Ovary (tissue), 9 donors: Measurements from ENCODE around the gene SMARCA4. TPM values are rescaled to one million over a fixed set of nuclear protein-coding genes. Genes with fewer than 3 reads are reported as not detected.

Experiments
- polyA plus RNA-seq, 2 donors: library from polyadenylated mRNA; stranded (reverse); fragments of 200-250 nt in 1 of 2; fragments of 350-450 nt in 1 of 2; fragmentation: Illumina TruSeq in 1 of 2; extraction: RNeasy Lipid Tissue Mini Kit (QIAGEN cat#74804) in 1 of 2; gene quantifications; one replicate each; pipeline ENCODE4 v1.2.3, GENCODE V29; 2013 to 2014
- small RNA-seq: library from RNA; depleted of rRNA; stranded (forward); fragments of <200 nt; gene quantifications from one replicate; pipeline ENCODE3, GENCODE V24; 2016
- total RNA-seq, 7 donors: library from RNA; depleted of rRNA in 2 of 7; stranded (reverse); fragments of >200 nt in 2 of 7; fragmentation: NEBNext Ultra II Directional in 3 of 7; extraction: Animal tissue kit (Norgen Biotek cat#: 25700) in 3 of 7; gene quantifications; one replicate each; pipeline versions ENCODE4 v1.1.0 to v1.2.4, GENCODE V29; 2016 to 2023
- donor health status: DM: no; HTN: no; CAD: no; lungs with moderate emphysema.
- donor health status: DM: no; HTN: no; CAD: no.
- donor health status: Bipolar disorder and iron deficiency.
- donor health status: DM: yes; HTN: yes; CAD: no.
- donor health status: DM: no; HTN: no; CAD: no.
- donor health status: DM: yes; HTN: yes; CAD: no.

SMARCA4 gene
- total and polyA plus RNA-seq, 9 donors, result 32.1 to 96.7 (median 68.3) TPM

Small RNA genes lying within 50 kb of the gene (small RNA-seq; reads per million reads assigned to genes)
- gene RF02271, result not detected
- not detected for gene RN7SL192P

Other genes starting within 250 kb of the SMARCA4 start
- 100 to 1,000 TPM in 3 of 7 donors, 10 to 100 TPM in 4; 51.1 to 121 (median 87.5) TPM for gene DNM2, start 243.0 kb upstream of the SMARCA4 start, total RNA-seq
- gene DNM2, start 243.0 kb upstream of the SMARCA4 start, polyA plus RNA-seq, result 10 to 100 TPM; 53.7 to 68.6 TPM
- 10 to 100 TPM; 24.5 to 53.8 (median 29.1) TPM for gene TMED1, start 124.8 kb upstream of the SMARCA4 start, total RNA-seq
- gene TMED1, start 124.8 kb upstream of the SMARCA4 start, polyA plus RNA-seq, result 10 to 100 TPM in 1 of 2 donors, 1 to 10 TPM in 1; 9.3 to 49.6 TPM
- gene C19orf38, start 112.6 kb upstream of the SMARCA4 start, total RNA-seq, result 1 to 10 TPM in 4 of 7 donors, under 1 TPM in 3; 0.52 to 4.1 (median 1.3) TPM
- 1 to 10 TPM in 1 of 2 donors, under 1 TPM in 1; 0.65 to 1.0 TPM for gene C19orf38, start 112.6 kb upstream of the SMARCA4 start, polyA plus RNA-seq
- 10 to 100 TPM; 10.1 to 42.1 (median 39.8) TPM for gene CARM1, start 89.5 kb upstream of the SMARCA4 start, total RNA-seq
- 10 to 100 TPM; 14.7 to 26.6 TPM for gene CARM1, start 89.5 kb upstream of the SMARCA4 start, polyA plus RNA-seq
- 10 to 100 TPM; 31.6 to 66.4 (median 47.0) TPM for gene YIPF2, start 32.4 kb upstream of the SMARCA4 start, total RNA-seq
- gene YIPF2, start 32.4 kb upstream of the SMARCA4 start, polyA plus RNA-seq, result 10 to 100 TPM; 10.3 to 42.9 TPM
- 10 to 100 TPM; 14.7 to 22.4 (median 20.0) TPM for gene TIMM29, start 32.2 kb upstream of the SMARCA4 start, total RNA-seq
- gene TIMM29, start 32.2 kb upstream of the SMARCA4 start, polyA plus RNA-seq, result 10 to 100 TPM; 13.8 to 15.1 TPM
- 100 to 1,000 TPM in 5 of 7 donors, 10 to 100 TPM in 2; 54.2 to 436 (median 141) TPM for gene LDLR, start 128.4 kb downstream of the SMARCA4 start, total RNA-seq
- gene LDLR, start 128.4 kb downstream of the SMARCA4 start, polyA plus RNA-seq, result 100 to 1,000 TPM in 1 of 2 donors, 10 to 100 TPM in 1; 31.1 to 205 TPM
- gene SPC24, start 194.8 kb downstream of the SMARCA4 start, total RNA-seq, result 1 to 10 TPM in 4 of 7 donors, under 1 TPM in 2, not detected in 1; 0.93 to 2.7 (median 1.0) TPM
- under 1 TPM; 0.47 to 0.78 TPM for gene SPC24, start 194.8 kb downstream of the SMARCA4 start, polyA plus RNA-seq
- 100 to 1,000 TPM; 238 to 642 (median 479) TPM for gene KANK2, start 236.5 kb downstream of the SMARCA4 start, total RNA-seq
- 100 to 1,000 TPM; 289 to 433 TPM for gene KANK2, start 236.5 kb downstream of the SMARCA4 start, polyA plus RNA-seq